ENCODE measurements around the gene USP6NL. TPM values are rescaled to one million over a fixed set of nuclear protein-coding genes. Genes with fewer than 3 reads are reported as not detected.

The USP6NL gene
- total and polyA plus RNA-seq, 2 of the 8 experiments (the other 6 are each of a cell fraction or from before 2014, with no cell fraction given), result 10.9 to 28.8 TPM

- POLR2A ChIA-PET (ENCODE audit: partially characterized antibody), result no interaction called here
These were observed 149.4 kb downstream of the USP6NL start for GRCh38 chr10:11462071-11462470.

More at GRCh38 chr10:11462071-11462470, 149.4 kb downstream of the USP6NL start:
- Histone ChIP-seq H3K14ac (ENCODE audit: insufficient read length) (no peak overlapping the region), H3K9ac (replicated peaks in 1 of 4; ENCODE audit: extremely low read depth in 1 of 4, low read depth in 3 of 4, low read length in 3 of 4) (no peak overlapping the region), H3K4me1 (replicated peaks in 1 of 4; ENCODE audit: control insufficient read depth in 3 of 4, insufficient read depth in 4 of 4, low read length in 3 of 4) (no peaks in the 10 kb centered on the region), H4K20me1 (replicated peaks in 1 of 2; ENCODE audit: control insufficient read depth in 1 of 2, insufficient read depth in 2 of 2, low read length in 2 of 2) (no peaks in the 10 kb centered on the region), H3K18ac (ENCODE audit: extremely low read depth, low read length) (no peak overlapping the region), H2BK15ac (ENCODE audit: low read length) (no peak overlapping the region), H2BK12ac (ENCODE audit: low read depth, low read length) (no peak overlapping the region), H2AFZ (ENCODE audit: low read length) (no peak overlapping the region), H3K9me3 (ENCODE audit: insufficient read depth in 2 of 2, low read depth in 1 of 2, low read length in 1 of 2) (no peaks in the 10 kb centered on the region), H3K36me3 (ENCODE audit: control insufficient read depth in 2 of 4, insufficient read depth in 4 of 4, low read length in 3 of 4) (peaks cover 10 to 19% (median 13%) of the 10 kb centered on the region in 4 experiments; a peak in 7 of 8 replicates), H3K23ac (ENCODE audit: insufficient read length) (no peak overlapping the region), H3K4me2 (ENCODE audit: insufficient read depth in 1 of 2, low read depth in 2 of 2, low read length in 2 of 2) (no peak overlapping the region), H2BK20ac (ENCODE audit: low read length) (no peak overlapping the region), H3K27me3 (replicated peaks in 1 of 4; ENCODE audit: control insufficient read depth in 3 of 4, extremely low read depth in 1 of 4, insufficient read depth in 3 of 4, low read length in 3 of 4) (no peaks in the 10 kb centered on the region), H2BK5ac (ENCODE audit: low read depth, low read length) (no peak overlapping the region), H2AK5ac (ENCODE audit: low read depth, low read length) (no peak overlapping the region), H3K4ac (replicated peaks; ENCODE audit: insufficient read length, low read depth, low read length) (no peak overlapping the region), H4K91ac (replicated peaks; ENCODE audit: insufficient read length, low read length) (no peak overlapping the region), H3K56ac (replicated peaks; ENCODE audit: insufficient read length, low read depth, low read length) (no peak overlapping the region), H3K23me2 (ENCODE audit: low read depth, low read length) (no peaks in the 10 kb centered on the region), H3K27ac (ENCODE audit: low read depth, low read length) (no peak overlapping the region), H2BK120ac (replicated peaks; ENCODE audit: low read depth, low read length) (no peak overlapping the region), H4K5ac (ENCODE audit: insufficient read length, low read depth, low read length) (no peak overlapping the region), H3K79me1 (ENCODE audit: low read depth, low read length) (no peaks in the 10 kb centered on the region; the same call in 1 of the 2 replicates), H3K4me3 (ENCODE audit: extremely low read depth in 1 of 4, insufficient read depth in 2 of 4, low read depth in 3 of 4, low read length in 4 of 4) (no peak overlapping the region), H3K79me2 (ENCODE audit: control insufficient read depth in 1 of 2, insufficient read depth in 2 of 2, low read length in 2 of 2) (peaks cover 0 to 4% of the 10 kb centered on the region in 2 experiments; a peak in 1 of 4 replicates), H4K8ac (ENCODE audit: extremely low read depth, insufficient read depth, low read length) (no peak overlapping the region)
- TF ChIP-seq BRCA1 (IDR thresholded peaks at IDR 0.05; ENCODE audit: low read depth, low read length) (no peak), CBX8 (IDR thresholded peaks at IDR 0.05; ENCODE audit: borderline replicate concordance, low read depth, low read length) (no peak), KDM1A (IDR thresholded peaks at IDR 0.05; ENCODE audit: borderline replicate concordance, low read length) (no peak), FOSL1 (IDR thresholded peaks at IDR 0.05; ENCODE audit: insufficient read depth, low read depth, low read length) (no peak), RFX5 (IDR thresholded peaks at IDR 0.05; ENCODE audit: borderline replicate concordance, low read depth, low read length) (no peak), SP4 (IDR thresholded peaks at IDR 0.05; ENCODE audit: low read length) (no peak), SIX5 (IDR thresholded peaks at IDR 0.05; ENCODE audit: low read depth, low read length) (no peak), TCF12 (IDR thresholded peaks at IDR 0.05; ENCODE audit: low read depth, low read length) (no peak), YY1 (IDR thresholded peaks at IDR 0.05; ENCODE audit: low read depth, low read length) (no peak), USF2 (IDR thresholded peaks at IDR 0.05; ENCODE audit: low read length) (no peak), RAD21 (IDR thresholded peaks at IDR 0.05 in 1 of 2, conservative IDR thresholded peaks at IDR 0.05 in 1 of 2; ENCODE audit: low read depth in 2 of 2, low read length in 2 of 2) (no peak), CEBPB (IDR thresholded peaks at IDR 0.05; ENCODE audit: low read depth, low read length) (no peak), RXRA (IDR thresholded peaks at IDR 0.05; ENCODE audit: insufficient read depth, low read depth, low read length) (no peak)
- no peak for FAIRE-seq
- CTCF ChIA-PET (ENCODE audit: partially characterized antibody), result interaction anchor here (0.6 to 1.5 kb wide), 4 partner anchors 14 to 513 kb away, joined by 3 to 4 read pairs (median 4); no protein-coding TSS in a partner anchor
- no peak for DNase-seq (ENCODE audit: low read depth in 1 of 2, low spot score in 2 of 2)
- WGBS, 2 experiments (ENCODE audit: extremely low coverage in 1 of 2, insufficient coverage in 1 of 2, insufficient read length in 1 of 2, insufficient replicate concordance in 2 of 2, low coverage in 1 of 2, low lambda C conversion rate in 2 of 2, missing lambda C conversion rate in 1 of 2), result 91% methylated on average over 10 of the region's 10 CpGs; no CpG with 5 or more reads in 1 of the 2 experiments
